ENCODE data around the gene EIF4G3.
"Not testable (repeated sequence)": the region's sequence is repeated elsewhere in the genome, so short reads cannot be mapped to it uniquely, and the experiment has no call there.

The EIF4G3 gene

GRCh38 chr1:20928146-20928545 is 248.6 kb downstream of the EIF4G3 start:
- DNase-seq, result no peak

DNA sequence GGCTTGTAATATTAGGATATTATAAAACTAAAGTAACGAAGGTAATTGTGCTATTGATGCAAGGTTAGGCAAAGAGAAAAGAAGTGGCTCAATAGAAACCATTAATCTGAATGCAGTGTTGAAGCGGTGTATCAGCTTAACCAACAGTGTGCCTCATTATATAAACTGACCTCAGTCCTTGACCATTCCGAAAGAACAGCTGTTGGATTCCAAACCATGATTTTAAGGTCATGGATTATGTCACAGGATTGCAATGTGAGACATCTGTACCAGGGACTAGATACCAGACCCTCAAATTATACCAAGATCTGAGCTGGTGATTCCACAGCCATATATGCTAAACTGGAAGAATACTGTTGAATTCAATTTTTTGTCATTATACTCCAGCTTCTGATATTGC is 255.4 kb downstream of the EIF4G3 start:
- DNase-seq, result no peak

DNA sequence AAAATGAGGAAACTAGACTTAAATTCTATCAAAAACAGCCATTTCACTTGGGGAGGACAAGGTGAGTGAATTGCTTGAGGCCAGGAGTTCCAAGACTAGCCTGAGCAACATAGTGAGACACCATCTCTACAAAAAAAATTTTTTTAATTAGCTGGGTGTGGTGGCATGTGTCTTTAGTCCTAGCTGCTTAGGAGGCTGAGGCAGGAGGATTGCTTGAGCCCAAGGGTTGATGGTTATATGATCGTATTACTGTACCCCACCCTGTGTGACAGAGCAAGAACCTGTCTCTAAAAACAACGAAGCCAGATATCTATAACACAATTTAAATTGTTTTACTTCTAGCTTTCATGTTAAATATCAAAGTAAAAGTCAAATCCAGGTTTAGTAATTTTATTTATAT is 263.5 kb downstream of the EIF4G3 start:
- no peak for DNase-seq

DNA sequence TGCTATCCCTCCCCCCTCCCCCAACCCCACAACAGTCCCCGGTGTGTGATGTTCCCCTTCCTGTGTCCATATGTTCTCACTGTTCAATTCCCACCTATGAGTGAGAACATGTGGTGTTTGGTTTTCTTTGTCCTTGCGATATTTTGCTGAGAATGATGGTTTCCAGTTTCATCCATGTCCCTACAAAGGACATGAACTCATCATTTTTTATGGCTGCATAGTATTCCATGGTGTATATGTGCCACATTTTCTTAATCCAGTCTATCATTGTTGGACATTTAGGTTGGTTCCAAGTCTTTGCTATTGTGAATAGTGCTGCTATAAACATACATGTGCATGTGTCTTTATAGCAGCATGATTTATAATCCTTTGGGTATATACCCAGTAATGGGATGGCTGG is 269.2 kb downstream of the EIF4G3 start:
- not testable (repeated sequence) for DNase-seq

- DNase-seq, result no peak
Measured at GRCh38 chr1:20903437-20903836, 273.3 kb downstream of the EIF4G3 start.

- DNase-seq, result no peak
Measured at GRCh38 chr1:20900056-20900455, 276.6 kb downstream of the EIF4G3 start.

GRCh38 chr1:20899154-20899972 is 277.3 kb downstream of the EIF4G3 start:
- DNase-seq, result no peak

DNA sequence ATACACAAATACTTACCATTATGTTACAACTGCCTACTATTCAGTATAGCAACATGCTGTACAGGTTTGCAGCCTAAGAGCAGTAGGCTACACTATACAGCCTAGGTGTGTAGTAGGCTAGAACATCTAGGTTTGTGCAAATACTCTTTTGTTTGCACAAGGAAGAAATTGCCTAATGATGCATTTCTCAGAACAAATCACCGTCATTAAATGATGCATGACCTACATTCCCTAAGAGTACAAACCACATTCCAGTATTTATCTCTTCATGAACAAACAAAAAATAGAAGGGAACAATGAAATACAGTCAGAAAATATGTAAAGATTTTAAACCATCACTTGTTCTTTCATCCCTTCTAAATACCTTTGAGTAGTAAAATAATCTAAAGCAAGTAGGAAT is 279.9 kb downstream of the EIF4G3 start:
- no peak for DNase-seq

GRCh38 chr1:20893931-20894330 is 282.8 kb downstream of the EIF4G3 start:
- no peak for DNase-seq

DNA sequence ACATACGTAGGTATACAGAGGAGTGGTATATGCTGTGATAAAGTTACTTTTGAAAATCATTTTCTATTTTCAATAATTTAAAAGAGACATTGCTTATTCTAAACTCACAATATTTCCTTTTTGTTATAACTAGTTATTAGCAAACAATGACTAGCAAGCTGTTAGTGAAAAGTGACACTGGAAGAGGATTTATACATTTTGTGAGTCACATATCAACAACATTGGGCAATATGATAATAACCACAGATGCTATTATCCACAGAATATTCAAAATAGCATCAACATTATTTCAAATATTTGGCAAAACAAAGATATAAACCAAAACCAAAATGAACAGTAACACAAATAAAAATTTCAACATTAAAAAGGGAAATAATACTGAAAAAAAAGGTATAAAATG is 285.6 kb downstream of the EIF4G3 start:
- no peak for DNase-seq

- no peak for DNase-seq
Measured at GRCh38 chr1:20887246-20887645, 289.5 kb downstream of the EIF4G3 start.

GRCh38 chr1:20885121-20885520 is 291.6 kb downstream of the EIF4G3 start:
- DNase-seq, result no peak

GRCh38 chr1:20884513-20884912 is 292.2 kb downstream of the EIF4G3 start:
- no peak for DNase-seq

DNA sequence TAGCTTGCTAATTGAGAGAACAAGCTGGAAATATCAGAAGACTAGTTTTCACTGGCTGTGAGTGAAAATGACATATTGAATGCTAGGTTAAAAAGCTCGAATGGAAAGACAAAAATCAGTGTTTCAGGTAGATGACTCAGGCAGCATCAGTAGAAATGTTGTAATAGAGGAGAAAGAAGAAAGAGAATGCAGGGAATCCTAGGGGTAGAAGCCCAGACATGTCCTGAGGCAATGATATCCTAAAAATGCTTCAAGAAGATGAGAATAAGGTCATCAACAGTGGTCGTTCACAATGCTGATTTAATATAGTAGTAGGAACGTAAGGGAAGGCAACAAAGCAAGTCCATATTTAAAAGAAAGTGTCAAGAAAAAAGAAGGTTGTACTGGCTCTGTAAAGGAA is 292.9 kb downstream of the EIF4G3 start:
- DNase-seq, result no peak

DNA sequence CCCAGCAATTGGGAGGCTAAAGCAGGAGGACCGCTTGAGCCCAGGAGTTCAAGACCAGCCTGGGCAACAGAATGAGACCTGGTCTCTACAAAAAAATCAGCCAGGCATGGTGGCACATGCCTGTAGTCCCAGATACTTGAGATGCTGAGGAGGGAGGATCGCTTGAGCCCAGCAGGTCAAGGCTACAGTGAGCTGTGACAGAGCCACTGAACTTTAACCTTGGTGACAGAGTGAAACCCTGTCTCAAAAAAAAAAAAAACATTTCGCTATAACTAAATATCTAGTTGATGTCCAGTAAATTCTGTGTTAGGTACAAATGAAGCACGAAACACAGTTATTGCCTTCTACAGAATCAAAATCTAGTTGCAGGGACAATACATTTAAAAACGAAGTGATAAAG is 293.9 kb downstream of the EIF4G3 start:
- DNase-seq, result no peak

- no peak for DNase-seq
Measured at GRCh38 chr1:20878799-20879198, 297.9 kb downstream of the EIF4G3 start.

- no peak for DNase-seq
Measured at GRCh38 chr1:20875198-20875973, 301.3 kb downstream of the EIF4G3 start.

- DNase-seq, result no peak
Measured at GRCh38 chr1:20873311-20873710, 303.4 kb downstream of the EIF4G3 start.

DNA sequence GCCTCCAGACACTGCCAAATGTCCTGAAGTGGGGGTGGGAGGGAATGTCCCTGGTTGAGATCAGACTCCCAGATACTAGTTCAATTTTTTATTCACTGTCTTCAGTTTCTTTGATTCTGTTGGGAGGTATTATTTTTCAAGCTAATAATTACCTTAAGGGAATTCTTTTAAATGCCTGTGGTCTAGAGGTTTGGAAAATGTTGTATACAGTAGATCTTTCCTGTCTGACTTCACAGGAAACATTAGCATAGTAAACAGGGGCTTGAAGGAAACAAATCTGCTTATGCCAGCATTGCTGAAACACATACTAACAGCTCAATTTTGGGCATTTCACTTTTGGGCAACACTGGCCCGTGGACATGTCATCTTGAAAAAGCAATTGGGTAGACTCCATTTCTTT is 305.3 kb downstream of the EIF4G3 start:
- no peak for DNase-seq

- DNase-seq, result no peak
Measured at GRCh38 chr1:20870718-20871117, 306.0 kb downstream of the EIF4G3 start.

- no peak for DNase-seq
Measured at GRCh38 chr1:20868263-20868662, 308.4 kb downstream of the EIF4G3 start.

- no peak for DNase-seq
Measured at GRCh38 chr1:20867847-20868246, 308.9 kb downstream of the EIF4G3 start.

- no peak for DNase-seq
Measured at GRCh38 chr1:20867062-20867461, 309.6 kb downstream of the EIF4G3 start.

GRCh38 chr1:20865001-20865400 is 311.7 kb downstream of the EIF4G3 start:
- DNase-seq, result no peak

Data from CD4-positive, alpha-beta T cell treated with Interleukin-15 for 1 hour (primary cell).